ENCODE data around the gene ZNF90. TPM values are rescaled to one million over a fixed set of nuclear protein-coding genes. Genes with fewer than 3 reads are reported as not detected.

ZNF90 gene
- total and polyA plus RNA-seq, 2 of the 8 experiments (the other 6 are each of a cell fraction or from before 2014, with no cell fraction given) = 41.2 to 114 TPM

DNA sequence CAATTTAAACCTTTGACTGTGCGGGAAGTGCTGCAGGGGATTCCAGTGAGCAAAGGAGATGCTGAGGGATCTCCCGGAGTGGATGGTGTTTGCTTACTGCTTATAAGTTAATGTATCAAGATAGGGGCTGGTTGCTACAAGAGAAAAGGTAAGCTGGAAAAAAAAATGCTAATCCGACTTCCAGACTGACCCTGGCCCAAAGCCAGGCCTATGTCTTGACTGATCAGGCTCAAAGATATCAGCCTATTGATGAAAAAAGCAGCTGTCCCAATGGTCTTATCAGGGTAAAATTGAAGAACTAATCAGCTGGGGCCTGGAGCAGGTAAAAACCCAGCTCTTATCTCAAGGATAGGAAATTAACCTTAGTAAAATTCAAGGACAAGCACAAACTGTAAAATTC, 10.9 kb upstream of the ZNF90 start (continued):
- TF ChIP-seq, protein P1, sequence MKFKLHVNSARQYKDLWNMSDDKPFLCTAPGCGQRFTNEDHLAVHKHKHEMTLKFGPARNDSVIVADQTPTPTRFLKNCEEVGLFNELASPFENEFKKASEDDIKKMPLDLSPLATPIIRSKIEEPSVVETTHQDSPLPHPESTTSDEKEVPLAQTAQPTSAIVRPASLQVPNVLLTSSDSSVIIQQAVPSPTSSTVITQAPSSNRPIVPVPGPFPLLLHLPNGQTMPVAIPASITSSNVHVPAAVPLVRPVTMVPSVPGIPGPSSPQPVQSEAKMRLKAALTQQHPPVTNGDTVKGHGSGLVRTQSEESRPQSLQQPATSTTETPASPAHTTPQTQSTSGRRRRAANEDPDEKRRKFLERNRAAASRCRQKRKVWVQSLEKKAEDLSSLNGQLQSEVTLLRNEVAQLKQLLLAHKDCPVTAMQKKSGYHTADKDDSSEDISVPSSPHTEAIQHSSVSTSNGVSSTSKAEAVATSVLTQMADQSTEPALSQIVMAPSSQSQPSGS (IDR thresholded peaks at IDR 0.05; ENCODE audit: low read length) = no peak
- TF ChIP-seq HDAC2 (IDR thresholded peaks at IDR 0.05; ENCODE audit: borderline replicate concordance in 1 of 2, low read depth in 2 of 2, low read length in 2 of 2) (no peak), ZNF274 (IDR thresholded peaks at IDR 0.05; ENCODE audit: borderline replicate concordance, extremely low read depth, low read length) (no peak), NANOG (IDR thresholded peaks at IDR 0.05; ENCODE audit: insufficient read depth, low read depth, low read length, poor library complexity, severe bottlenecking) (no peak), SIRT6 (IDR thresholded peaks at IDR 0.05; ENCODE audit: low read length) (no peak), CHD2 (IDR thresholded peaks at IDR 0.05; ENCODE audit: low read length) (no peak), SAP30 (IDR thresholded peaks at IDR 0.05; ENCODE audit: insufficient read depth, insufficient replicate concordance, low read length) (no peak), POLR2A (IDR thresholded peaks at IDR 0.05; ENCODE audit: control extremely low read depth in 1 of 2, low read depth in 2 of 2, low read length in 2 of 2) (no peak), CBX8 (IDR thresholded peaks at IDR 0.05; ENCODE audit: borderline replicate concordance, low read depth, low read length) (no peak), SIX5 (IDR thresholded peaks at IDR 0.05; ENCODE audit: low read depth, low read length) (no peak)
